HG03066 (cell line): ENCODE results near the gene ARMC3.

Source experiments
- ATAC-seq: cut with Tn5 transposase; IDR thresholded peaks from one replicate; pipeline ENCODE4 v1.9.1; 2021; ENCODE audit warnings: low read depth; ENCODE audit not compliant: unreplicated experiment

Gene ARMC3

GRCh38 chr10:22990443-22990842 lies 62.6 kb downstream of the ARMC3 start:
- no peak for ATAC-seq

- no peak for ATAC-seq
Observed at GRCh38 chr10:22992075-22992474, 64.2 kb downstream of the ARMC3 start.

GRCh38 chr10:22992621-22993020 lies 64.8 kb downstream of the ARMC3 start:
- no peak for ATAC-seq

DNA sequence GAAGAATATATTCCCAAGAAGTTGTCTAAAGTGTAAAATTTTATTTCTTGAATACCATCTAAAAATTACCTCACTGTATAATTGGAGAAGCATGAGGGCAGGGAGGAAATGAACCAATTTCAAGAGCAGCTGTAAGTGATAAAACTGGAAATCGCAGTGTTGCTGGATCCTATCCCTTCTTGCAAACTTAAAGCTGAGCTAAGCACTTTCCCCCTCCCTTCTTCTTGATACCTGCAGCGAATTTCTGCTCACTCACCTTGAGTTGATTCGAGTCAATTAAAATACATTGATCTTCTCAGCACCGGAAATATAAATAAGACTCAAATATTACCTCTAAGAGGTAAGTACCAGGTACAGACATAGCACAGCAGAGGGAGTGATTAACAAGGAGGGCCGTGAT lies 65.5 kb downstream of the ARMC3 start:
- no peak for ATAC-seq

DNA sequence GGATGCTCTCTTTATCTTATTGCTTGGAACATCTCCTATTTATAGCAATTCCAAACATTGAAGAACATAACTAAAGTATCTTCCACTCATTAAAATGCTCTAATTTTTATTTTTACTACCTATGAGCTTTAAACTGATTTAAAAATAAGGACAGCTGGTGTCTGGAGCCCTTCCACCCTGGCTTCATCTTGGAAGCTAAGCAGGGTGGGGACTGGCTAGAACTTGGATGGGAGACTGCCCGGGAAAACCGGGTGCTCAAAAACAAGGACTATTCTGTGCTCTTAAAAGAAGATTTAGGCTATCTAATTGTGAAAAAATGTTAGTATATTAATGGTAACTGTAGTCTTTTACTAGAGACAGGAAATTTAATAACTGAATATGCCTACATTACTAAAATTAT lies 69.2 kb downstream of the ARMC3 start:
- ATAC-seq = no peak

- no peak for ATAC-seq
Observed at GRCh38 chr10:22998091-22998490, 70.2 kb downstream of the ARMC3 start.

GRCh38 chr10:22999942-23000341 lies 72.1 kb downstream of the ARMC3 start:
- ATAC-seq = no peak

DNA sequence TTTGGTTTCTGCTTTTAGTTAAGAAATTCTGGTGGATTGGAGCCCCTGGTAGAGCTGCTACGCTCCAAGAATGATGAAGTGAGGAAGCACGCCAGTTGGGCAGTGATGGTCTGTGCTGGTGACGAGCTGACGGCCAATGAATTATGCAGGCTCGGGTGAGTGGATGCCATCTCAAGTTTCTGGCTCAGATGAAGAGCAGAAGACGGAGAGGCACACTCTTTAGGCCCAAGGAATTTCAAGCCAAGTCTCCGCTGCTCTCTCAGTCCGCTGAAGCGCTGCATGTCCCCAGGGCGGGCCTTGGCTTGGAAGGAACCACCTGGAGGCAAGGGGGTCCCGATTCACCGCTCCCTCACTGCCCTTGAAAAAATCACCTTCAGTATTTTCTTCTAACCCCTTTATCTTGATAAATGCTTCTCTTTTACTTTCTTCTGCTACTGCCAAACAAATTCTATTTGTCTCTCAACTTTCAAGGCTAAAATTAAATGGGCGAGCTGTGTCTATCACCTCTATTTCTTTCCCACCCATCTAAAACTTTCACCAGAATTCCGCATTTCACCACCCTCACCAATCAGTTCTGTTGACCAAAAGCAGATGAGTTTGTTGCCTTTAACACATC lies 74.2 kb downstream of the ARMC3 start:
- no peak for ATAC-seq

- no peak for ATAC-seq
Observed at GRCh38 chr10:23005150-23005549, 77.3 kb downstream of the ARMC3 start.

DNA sequence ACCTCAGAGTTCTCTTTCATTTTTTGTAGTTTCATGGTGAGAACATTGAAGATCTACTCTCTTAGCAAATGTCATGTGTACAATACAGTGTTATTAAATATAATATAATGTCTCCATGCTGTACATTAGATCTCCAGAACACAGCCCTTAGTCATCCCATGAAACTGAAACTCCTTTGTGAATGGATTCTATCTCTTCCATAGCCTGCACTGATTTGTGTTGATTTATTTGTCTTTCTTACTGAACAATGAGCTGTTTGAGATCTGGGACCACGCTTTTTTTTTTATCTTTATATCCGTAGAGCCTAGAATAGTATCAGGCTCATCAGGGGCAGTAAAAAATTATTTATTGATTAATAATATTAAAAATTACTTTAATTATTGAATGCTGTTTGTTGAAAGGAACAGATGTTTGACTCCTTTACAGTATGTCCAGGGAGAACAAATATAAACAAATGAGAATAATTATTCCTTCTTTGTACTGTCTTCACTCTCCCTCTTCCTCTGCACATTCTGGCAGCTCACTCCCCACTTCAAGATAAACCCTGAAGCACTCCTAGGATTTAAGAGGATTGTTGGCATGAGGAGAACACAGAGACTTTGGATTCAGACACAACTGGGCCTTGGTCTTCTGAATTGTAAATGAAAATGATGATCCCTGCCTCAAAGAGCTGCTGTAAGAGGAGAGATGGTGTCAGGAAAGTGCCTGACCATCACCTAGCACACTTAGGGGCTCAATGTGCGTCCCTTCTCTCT lies 85.9 kb downstream of the ARMC3 start:
- ATAC-seq = no peak

DNA sequence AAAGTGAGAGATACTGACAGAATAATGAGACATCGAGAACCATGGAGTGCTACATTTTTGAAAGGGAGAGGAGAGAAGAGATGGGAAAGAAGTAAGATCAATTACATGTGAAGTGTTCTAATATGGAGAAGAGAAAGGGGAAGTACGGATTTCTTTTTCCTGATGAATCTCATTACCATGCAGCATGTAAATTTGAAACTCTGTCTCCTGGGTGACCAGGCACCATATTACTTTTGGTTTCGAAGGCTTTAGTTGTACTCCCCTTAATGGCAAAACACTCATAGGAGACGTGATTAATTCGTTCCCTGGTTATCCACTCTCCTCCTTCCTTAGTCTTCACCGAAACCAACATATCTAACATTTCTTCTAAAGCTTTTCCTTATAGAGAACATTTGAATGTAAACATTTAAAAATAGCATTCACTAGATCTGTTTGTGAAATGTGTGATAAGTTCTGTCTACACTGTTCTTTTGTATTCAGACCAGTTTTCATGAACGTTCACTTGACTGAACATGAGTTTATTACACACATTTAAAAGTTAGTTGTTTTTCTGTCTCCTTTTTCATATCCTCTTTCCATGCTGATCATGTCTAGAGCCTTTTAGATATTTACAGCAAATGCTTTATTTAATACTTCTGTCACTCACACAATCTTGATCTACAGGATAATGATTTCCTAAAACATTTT lies 87.3 kb downstream of the ARMC3 start:
- peak; percentile 65 for ATAC-seq

GRCh38 chr10:23016636-23017035 lies 88.8 kb downstream of the ARMC3 start:
- no peak for ATAC-seq

GRCh38 chr10:23019633-23020032 lies 91.8 kb downstream of the ARMC3 start:
- ATAC-seq = no peak

GRCh38 chr10:23021430-23021829 lies 93.6 kb downstream of the ARMC3 start:
- ATAC-seq = no peak

GRCh38 chr10:23024002-23024401 lies 96.1 kb downstream of the ARMC3 start:
- ATAC-seq = no peak

- ATAC-seq = no peak
Observed at GRCh38 chr10:23031318-23031717, 103.5 kb downstream of the ARMC3 start.

DNA sequence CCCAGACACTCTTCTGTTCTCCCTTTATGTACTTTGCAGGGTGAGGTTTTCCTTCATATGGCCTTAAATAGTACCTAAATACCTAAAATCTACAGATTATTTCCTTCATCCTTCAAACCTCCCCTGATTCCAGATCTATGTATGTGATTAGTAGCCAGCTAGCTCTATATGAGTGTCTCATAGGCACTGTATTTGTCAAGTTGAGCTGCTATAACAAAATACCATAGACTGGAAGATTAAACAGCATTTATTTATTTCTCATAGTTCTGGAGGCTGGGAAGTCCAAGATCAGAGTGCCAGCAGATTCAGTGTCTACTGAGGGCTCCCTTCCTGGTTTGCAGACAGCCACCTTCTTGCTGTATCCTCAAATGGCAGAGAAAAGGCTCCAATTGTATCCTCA lies 106.9 kb downstream of the ARMC3 start:
- ATAC-seq = no peak

DNA sequence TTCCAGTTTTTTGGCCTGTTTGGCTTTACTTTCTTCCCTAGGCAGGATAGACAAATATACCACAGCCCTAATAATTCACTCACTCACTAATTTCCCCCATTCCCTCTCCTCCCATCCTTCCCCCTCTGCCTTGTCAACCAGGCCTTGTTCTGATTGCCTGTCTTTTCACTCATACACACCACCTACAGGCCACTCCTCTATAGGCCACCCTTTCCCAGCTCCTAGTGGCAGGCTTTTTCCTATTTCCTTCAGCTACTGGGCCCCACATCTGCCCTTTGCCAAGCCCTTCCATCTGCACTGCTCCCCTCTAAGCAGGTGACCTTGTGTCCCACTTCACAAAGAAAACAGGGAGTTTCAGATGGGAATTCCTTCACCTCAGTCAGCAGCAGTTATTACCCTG lies 107.7 kb downstream of the ARMC3 start:
- no peak for ATAC-seq

DNA sequence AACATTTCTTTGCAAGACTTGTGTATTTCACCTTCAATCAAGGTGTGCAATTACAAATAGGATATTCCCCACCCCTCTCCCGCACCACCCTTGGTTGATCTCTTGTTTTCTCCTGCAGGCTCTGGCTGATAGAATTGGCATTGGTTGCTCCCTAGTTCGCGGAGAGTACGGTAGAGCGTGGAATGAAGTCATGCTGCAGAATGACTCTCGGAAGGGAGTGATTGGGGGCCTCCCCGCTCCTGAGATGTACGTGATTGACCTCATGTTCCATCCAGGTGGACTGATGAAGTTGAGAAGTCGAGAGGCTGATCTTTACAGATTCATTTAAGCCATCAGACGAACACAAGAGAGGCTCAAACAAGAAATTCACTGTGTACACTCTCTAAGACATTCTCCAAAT lies 109.3 kb downstream of the ARMC3 start:
- no peak for ATAC-seq

DNA sequence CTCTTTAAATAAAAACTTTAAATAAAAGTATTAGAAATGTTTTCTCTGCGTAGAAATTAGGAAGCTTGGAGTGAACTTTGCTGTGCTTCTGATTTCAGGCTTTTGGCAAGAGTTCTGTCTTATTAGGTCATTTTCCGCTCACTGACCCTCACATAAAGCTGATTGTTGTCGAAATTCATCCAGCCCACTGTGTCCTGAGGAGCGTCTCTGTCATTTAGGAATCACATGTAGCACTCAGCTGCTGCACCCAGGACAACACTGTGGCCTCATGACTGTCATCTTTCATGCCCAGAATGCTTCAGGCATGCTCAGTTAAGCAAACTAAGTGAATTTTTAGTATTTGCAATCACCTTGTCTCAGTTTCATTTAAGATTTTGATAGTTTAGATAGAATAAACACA lies 109.7 kb downstream of the ARMC3 start:
- ATAC-seq = no peak

- ATAC-seq = no peak
Observed at GRCh38 chr10:23038172-23038571, 110.3 kb downstream of the ARMC3 start.

DNA sequence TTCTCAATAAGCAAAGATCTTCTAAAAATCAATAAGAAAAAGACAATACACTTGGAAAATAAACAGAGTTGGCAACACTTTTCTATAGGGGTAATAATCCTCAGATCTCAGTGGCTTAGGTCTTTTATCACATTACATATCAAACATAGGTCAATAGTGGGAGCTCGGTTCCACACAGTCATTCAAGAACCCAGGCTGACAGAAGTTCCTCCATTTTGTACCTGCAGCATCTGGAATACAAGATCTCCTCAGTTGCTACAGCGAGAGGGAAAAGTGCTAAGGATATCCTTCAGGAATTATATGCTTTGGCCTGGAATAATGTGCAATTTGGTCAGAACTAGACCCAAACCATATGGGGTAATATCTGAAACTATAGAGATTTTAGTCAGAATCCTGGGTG lies 112.1 kb downstream of the ARMC3 start:
- ATAC-seq = no peak
